Stomach (tissue), 4 donors: Measurements from ENCODE around the gene SCMH1.

ENCODE experiments used
- EP300 ChIP-seq: sonication (generic); formaldehyde crosslinking; IDR thresholded peaks from one replicate; pipeline ENCODE4 v1.6.1; 2017; ENCODE audit warnings: antibody characterized with exemption
- POLR2A ChIP-seq, 4 donors: fragments of 450-650 bp; IDR thresholded peaks; one replicate each; pipeline ENCODE4 v1.6.1; 2016; ENCODE audit warnings: antibody characterized with exemption in 4 of 4, control low read depth in 2 of 4, mild to moderate bottlenecking in 1 of 4, moderate library complexity in 1 of 4
- POLR2AphosphoS5 ChIP-seq, 3 donors: sonication (generic); formaldehyde crosslinking; IDR thresholded peaks; one replicate each; pipeline ENCODE4 v1.6.1; 2016; ENCODE audit warnings: antibody characterized with exemption in 3 of 3
- TF ChIP-seq, protein P1 (sequence below), 7 experiments: fragments of 450-650 bp in 4 of 7; fragments of 200-600 bp in 3 of 7; sonication (generic) in 3 of 7; IDR thresholded peaks; one replicate each; pipeline ENCODE4 v1.5.1; 2016 to 2019; ENCODE audit warnings: antibody characterized with exemption in 7 of 7, control low read depth in 2 of 7, mild to moderate bottlenecking in 1 of 7

DNA sequence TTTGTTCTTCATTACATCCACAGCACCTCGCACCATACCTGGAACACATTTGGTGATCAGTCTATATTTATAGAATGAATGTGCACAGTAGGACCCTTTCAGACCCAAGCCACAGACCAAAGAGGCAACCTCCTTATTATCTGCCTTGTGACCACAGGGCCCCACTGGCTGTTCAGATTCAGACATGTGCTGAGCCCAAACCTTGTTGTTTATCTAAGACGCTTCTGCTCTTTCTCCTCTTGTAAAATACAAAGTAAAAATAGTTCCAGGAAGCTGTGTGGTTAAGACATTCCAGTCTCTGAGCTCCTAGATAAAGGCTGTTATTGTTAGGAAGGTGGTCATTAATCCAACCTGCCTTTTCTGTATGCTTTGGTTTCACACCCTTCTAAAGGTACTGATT is 3.6 kb upstream of the SCMH1 start:
- TF ChIP-seq, protein P1, sequence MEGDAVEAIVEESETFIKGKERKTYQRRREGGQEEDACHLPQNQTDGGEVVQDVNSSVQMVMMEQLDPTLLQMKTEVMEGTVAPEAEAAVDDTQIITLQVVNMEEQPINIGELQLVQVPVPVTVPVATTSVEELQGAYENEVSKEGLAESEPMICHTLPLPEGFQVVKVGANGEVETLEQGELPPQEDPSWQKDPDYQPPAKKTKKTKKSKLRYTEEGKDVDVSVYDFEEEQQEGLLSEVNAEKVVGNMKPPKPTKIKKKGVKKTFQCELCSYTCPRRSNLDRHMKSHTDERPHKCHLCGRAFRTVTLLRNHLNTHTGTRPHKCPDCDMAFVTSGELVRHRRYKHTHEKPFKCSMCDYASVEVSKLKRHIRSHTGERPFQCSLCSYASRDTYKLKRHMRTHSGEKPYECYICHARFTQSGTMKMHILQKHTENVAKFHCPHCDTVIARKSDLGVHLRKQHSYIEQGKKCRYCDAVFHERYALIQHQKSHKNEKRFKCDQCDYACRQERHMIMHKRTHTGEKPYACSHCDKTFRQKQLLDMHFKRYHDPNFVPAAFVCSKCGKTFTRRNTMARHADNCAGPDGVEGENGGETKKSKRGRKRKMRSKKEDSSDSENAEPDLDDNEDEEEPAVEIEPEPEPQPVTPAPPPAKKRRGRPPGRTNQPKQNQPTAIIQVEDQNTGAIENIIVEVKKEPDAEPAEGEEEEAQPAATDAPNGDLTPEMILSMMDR (IDR thresholded peaks at IDR 0.05) = no peak
- TF ChIP-seq POLR2A (IDR thresholded peaks at IDR 0.05) = no peak
- TF ChIP-seq POLR2AphosphoS5 (IDR thresholded peaks at IDR 0.05) = no peak
- TF ChIP-seq EP300 = no peak
